HG03135 (cell line): ENCODE measurements around the gene PER1.
"Not testable (repeated sequence)": the region's sequence is repeated elsewhere in the genome, so short reads cannot be mapped to it uniquely, and the experiment has no call there.

ENCODE experiments used
- ATAC-seq: cut with Tn5 transposase; IDR thresholded peaks from one replicate; pipeline ENCODE4 v1.9.1; 2021; ENCODE audit warnings: mild to moderate bottlenecking, moderate library complexity; ENCODE audit not compliant: unreplicated experiment

Gene PER1

DNA sequence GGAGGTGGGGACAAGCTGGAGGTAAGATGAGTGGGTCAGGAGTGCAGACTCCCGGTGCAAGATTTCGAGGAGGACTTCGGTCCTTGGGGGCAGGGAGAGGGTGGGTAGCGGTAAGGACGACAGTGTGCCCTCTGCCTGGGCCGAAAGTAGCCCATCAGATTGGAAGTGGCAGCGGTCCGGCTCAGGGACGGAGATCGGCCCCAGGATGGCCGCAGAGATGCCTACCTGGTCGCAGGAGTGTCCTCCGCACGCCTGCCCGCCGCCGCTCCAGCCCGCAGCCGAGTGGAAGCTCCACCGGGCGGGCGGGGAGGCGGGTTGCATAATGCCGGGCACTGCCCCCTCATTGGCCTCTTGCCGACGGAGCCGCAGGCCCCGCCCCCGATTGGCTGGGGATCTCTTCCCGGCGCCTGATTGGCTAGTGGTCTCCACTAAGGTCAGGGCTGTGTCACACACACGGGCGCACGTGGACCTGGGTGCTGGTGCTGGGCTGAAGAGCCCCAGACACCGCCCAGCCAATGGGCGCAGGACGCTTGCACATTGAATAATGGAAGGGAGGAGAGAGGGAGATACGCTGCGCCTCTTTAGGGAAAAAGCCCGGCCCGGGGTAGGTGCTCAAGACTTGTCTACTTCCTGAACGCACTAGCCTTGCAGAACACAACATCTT, at the start of gene PER1:
TSS of gene PER1 (minus strand) at position 293 of the 664 bp plus-strand sequence. CDS start 1,698 bp downstream, outside the sequence.
- ATAC-seq: no peak

DNA sequence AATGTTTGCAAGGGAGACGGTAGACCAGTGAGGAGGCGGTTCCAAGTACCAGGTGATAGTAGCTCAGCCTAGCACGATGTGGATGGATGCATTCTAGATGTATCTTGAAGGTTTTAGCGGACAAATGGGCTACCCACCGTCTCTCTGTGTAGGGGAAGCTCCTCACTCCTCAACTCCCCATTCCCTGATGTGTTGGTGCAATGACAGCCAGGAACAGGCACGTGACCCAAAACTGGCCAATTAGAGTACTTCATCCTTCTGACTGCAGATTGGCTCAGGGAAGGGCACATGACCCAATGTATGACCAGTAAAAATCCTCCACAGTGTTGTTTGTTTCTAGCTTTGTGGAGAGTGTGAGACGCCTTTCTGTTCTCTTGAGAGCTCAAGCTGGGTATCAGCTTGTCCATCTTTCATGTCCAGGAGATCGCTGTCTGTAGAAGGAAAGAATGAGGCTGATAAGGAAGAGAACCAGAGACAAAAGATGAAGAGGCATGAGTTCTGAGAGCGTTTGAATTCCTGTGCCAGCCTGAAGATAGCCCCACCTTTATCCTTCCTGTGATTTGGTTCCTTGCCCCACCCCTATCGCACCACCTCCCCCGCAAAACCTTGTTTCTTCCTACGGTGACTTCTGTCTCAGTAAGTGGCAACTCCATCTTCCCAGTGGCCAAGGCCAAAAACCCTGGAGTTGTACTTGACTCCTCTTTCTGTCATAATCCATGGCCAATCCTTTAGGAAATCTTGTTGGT, 40.0 kb upstream of the PER1 start:
- ATAC-seq: peak; percentile 28

DNA sequence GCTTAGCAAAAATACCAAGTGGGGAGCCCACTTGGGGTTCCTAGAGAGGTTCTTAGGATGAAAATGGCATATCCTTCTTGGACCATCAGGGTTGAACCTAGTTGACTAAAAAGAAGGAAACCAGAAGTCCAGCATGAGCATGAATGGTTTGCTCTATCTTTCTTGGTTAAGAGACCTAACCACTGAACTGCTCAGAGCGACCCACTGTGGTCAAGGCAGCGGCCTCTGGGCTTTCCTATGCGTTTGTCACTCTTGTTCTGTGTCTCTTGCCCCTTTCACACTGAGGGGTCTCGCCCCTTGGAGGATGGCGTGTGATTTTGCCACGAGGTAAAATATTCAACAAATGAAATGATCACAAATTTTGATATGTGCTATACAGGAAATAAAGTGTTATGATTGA, 38.3 kb upstream of the PER1 start:
- no peak for ATAC-seq

DNA sequence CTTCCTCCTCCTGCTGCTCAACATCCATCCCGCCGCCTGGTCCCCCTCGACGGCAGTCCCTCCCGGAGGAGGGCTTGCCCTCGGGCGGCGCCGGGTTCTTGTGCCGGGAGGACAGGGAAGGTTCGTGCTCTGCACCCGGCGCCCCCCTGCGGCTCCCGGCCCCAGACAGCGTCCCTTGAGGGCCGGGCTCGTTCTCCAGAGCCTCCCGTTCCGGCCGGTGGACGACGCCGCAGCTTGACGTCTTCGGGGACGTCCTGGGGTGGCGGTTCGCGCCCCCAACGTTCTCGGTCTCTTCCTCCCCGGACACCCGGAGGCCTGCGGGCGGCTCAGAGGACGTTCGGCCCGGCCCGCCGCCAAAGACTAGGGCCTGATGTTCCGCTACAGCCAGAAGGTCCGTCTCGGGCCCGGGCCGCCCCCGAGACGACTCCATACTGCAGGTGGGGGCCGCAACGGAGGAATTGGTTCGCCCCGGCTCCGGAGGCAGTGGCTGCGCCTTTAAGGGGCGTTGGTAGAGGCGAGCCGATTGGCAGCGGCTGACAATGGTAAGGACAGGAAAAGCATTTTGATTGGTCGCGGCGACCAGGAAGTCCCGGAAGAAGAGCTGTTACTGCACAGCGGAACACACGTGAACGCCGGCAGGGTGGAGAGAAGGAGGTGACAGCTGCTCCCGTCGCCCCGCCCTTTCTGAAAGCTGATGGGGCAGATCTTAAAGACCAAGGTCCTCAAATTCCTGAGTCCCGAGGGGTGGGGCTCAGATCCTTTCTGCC, 37.7 kb upstream of the PER1 start, which contains the start of gene BORCS6:
TSS of gene BORCS6 (minus strand) at position 470 of the 767 bp plus-strand sequence. CDS start at position 430, 40 bp downstream.
- peak; percentile 47 for ATAC-seq

- peak; percentile 0 for ATAC-seq
Observed at GRCh38 chr17:8189041-8189710, 37.0 kb upstream of the PER1 start.

- no peak for ATAC-seq
Observed at GRCh38 chr17:8188263-8188839, 36.1 kb upstream of the PER1 start.

DNA sequence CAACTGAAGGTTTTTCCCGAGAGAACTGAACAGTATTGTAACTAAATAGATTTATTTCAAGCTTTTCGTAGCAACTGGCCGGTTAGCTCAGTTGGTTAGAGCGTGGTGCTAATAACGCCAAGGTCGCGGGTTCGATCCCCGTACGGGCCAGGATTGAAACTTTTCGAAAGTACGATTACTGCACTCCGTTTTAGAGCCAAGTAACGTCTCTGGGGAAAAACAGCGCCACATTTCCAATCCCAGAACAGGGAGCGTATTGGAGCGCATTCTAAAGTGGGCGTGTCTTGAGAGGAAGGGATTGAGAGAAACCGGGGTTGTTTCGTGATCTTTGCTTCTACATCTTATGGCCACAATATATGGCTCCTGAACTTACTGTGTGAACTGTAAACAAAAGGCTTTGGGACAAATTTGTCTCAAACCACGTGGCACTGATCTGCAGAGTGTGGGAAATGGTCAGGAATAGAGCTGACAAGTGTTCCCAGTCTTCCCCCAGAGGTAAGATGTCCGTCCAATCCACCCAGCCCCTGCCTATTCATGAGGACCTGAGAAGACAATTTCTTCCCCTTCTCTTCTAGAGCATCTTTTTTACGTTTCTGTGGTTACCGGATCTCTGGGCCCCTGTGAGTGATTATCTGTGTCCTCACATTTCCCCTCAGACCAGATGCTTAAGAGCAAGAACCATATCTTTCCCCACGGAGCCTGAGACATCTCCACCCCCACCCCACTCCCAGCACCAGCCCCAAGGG, 35.5 kb upstream of the PER1 start:
- ATAC-seq: no peak

DNA sequence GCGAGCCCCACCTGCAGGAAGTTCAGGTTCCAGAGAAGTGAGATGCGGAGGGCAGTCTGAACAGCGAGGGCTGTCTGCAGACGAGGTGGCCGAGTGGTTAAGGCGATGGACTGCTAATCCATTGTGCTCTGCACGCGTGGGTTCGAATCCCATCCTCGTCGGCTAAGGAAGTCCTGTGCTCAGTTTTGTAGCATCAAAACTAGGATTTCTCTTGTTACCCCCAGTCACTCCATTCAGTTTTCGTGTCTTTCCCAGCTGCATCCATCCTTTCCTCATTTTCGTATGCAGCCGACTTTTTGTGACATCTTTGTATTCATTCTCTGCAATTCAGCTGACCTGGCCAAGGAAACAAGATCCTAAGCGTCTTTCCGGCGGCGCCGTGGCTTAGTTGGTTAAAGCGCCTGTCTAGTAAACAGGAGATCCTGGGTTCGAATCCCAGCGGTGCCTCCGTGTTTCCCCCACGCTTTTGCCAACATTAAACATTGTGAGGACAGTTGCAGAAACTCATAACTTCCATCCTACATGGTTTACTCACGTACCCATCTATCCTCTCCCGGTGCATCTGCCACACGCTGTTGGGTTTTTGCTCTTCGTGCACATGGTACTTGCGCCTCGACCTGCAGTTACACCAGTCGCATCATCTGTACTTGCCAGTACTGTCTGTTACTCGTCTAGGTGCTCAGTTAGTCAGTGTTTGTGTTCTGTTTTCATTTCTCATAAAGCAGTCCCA, 34.7 kb upstream of the PER1 start:
- no peak for ATAC-seq

GRCh38 chr17:8186446-8186786, 34.2 kb upstream of the PER1 start:
- no peak for ATAC-seq

DNA sequence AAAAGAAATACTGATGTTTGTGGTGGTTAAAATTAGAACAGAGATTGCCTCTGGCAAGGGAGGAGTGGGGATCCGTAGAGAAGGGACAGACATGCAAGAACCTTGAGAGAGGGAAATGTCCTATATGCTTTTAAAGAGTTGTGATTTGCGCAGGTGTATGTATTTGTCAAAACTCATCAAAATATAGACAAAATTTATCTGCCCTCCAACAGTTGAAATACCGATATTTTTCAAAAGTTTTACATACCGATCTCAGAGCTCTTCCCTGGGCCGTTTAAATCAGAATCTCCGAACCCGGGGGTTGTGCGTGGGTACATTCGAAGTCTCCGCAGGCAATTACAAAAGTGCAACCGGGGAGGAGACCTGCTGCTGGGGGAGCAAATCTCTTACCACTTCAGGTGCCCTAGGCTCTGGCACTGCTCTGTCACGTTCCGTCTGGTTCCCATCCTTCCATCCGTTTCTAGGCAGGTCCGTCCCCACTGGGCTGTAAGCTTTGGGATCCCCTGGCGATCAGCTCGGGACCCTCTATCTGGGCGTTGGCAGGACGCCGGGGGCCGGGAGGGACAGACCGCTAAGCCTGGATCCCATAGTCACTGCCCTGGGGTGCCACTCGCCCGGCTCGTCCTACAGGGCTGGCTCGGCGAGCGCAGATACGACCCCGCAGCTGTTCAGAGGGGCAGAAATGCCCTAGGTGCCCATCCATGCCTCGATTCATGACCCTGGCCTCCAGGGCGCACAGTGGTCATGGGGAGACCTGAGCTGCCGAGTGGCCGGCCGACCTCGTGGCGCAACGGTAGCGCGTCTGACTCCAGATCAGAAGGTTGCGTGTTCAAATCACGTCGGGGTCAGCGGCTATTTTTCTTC, 33.6 kb upstream of the PER1 start:
- ATAC-seq: peak; percentile 21

DNA sequence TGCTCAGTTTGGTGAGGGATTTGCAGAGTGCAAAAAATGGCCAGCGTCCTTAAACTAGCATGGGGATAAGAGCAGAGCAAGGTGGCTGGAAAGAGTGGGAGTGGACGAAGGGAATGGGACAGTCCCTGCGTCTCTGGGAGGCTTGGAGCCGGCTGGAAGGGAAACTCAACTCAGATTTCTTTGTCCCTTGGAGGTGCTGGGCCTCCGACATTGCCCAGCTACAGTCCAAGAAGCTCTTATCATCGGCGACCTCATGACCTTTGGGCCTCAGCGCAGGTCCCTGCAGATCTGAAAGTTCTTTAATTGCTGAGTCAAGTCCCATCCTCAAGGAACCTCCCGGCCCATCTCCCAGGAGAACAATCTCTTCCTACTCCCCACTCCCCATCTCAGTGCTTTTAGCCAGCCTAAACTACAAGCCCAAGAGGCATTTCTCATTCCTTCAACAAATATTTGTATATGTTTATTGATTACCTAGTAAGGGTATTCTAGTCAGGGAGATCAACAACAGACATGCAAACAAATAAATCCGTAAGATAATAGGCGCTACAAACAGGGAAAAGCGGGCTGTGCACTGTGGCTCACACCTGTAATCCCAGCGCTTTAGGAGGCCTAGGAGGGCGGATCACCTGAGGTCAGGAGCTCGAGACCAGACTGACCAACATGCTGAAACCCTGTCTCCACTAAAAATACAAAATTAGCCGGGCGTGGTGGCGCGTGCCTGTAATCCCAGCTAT, 25.0 kb upstream of the PER1 start:
- no peak for ATAC-seq

GRCh38 chr17:8176197-8176940, 24.2 kb upstream of the PER1 start, which contains the start of gene TMEM107:
TSS of gene TMEM107 (minus strand) at chr17:8176380. CDS start at chr17:8176286, 94 bp downstream.
- ATAC-seq: peak; percentile 41

GRCh38 chr17:8175795-8176196, 23.6 kb upstream of the PER1 start:
- no peak for ATAC-seq

DNA sequence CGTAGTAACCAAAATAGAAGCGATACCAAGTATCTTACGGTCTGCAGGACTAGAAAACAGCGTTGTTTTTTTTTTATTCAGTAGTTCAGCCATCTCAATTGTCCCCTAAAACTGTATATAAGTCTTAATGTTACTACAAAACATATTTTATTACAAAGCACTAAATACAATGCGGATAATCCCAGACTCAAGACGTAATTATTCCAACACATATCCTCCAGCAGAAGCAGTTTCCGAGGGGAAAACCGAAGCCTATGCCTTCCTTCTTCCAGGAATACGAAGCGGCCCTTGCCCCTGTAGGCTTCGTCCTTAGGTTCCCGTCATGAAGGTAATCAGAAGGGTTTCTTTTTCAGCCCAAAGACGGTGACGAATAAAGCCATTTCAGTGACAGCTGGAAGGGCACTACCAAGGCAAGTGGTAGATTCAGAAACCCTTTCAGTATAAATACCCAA, 21.7 kb upstream of the PER1 start:
- ATAC-seq: no peak

- peak; percentile 65 for ATAC-seq
Observed at GRCh38 chr17:8173056-8173870, 21.1 kb upstream of the PER1 start.

DNA sequence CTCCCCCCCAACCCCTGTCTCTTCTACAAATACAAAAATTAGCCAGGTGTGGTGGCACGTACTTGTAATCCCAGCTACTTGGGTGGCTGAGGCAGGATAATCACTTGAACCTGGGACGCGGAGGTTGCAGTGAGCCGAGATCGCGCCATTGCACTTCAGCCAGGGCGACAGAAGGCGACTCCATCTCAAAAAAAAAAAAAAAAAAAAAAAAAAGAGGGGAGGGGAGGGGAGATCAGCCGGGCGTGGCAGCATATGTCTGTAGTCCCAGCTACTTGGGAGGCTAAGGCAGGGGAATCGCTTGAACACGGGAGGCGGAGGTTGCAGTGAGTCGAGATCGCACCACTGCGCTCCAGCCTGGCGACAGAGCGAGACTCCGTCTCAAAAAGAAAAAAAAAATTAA, 18.0 kb upstream of the PER1 start:
- not testable (repeated sequence) for ATAC-seq
